PFSK-1 (cell line): ENCODE results near the gene KLHL11.

Source experiments
- FOXP2 ChIP-seq: optimal IDR thresholded peaks from 2 replicates; pipeline ENCODE3; 2011; ENCODE audit warnings: borderline replicate concordance, control low read depth, inconsistent platforms; ENCODE audit not compliant: insufficient read depth; ENCODE audit errors: extremely low read length, extremely low read depth
- POLR2AphosphoS5 ChIP-seq: IDR thresholded peaks from 2 replicates; pipeline ENCODE4 v1.6.1; 2012; ENCODE audit warnings: low read depth, mild to moderate bottlenecking, control low read depth, low read length, moderate library complexity
- SIN3A ChIP-seq: IDR thresholded peaks from 2 replicates; pipeline ENCODE4 v1.6.1; 2012; ENCODE audit warnings: mild to moderate bottlenecking, low read length, moderate library complexity, borderline replicate concordance; ENCODE audit not compliant: insufficient read depth
- TAF1 ChIP-seq: IDR thresholded peaks from 2 replicates; pipeline ENCODE4 v1.6.1; 2012; ENCODE audit warnings: low read length, control low read depth, borderline replicate concordance; ENCODE audit not compliant: insufficient read depth
- TF ChIP-seq, protein P1 (sequence below), 2 experiments: IDR thresholded peaks; 2 replicates each; pipeline versions ENCODE4 v1.6.1 to v1.8.0; 2011 to 2012; ENCODE audit warnings: low read depth in 2 of 2, low read length in 2 of 2, control low read depth in 1 of 2, inconsistent platforms in 1 of 2, mild to moderate bottlenecking in 1 of 2, moderate library complexity in 1 of 2; ENCODE audit not compliant: insufficient read depth in 1 of 2

KLHL11 gene

DNA sequence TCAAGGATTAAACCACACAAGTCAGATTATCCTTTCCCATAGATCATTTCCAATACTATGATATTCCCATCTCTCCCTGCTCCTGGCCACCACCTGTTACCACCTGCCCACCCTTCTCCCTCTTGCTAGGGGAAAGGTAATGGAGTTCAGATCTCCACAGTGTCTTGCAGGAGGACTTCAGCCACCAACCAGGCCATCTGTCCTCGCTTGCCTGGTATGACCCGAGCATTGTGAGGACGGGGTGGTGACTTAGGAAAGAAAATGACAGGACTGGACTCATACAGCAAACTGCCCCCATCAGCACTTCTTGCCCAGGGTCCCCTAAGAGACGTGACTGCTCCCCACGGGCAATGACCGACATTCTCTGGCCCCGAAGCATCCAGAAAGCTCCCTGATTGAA is 41.6 kb downstream of the KLHL11 start:
- no peak for TF ChIP-seq SIN3A
- TF ChIP-seq FOXP2 = no peak
- TF ChIP-seq POLR2AphosphoS5 = peak; percentile 50; the same call in 1 of the 2 replicates
- TF ChIP-seq, protein P1, sequence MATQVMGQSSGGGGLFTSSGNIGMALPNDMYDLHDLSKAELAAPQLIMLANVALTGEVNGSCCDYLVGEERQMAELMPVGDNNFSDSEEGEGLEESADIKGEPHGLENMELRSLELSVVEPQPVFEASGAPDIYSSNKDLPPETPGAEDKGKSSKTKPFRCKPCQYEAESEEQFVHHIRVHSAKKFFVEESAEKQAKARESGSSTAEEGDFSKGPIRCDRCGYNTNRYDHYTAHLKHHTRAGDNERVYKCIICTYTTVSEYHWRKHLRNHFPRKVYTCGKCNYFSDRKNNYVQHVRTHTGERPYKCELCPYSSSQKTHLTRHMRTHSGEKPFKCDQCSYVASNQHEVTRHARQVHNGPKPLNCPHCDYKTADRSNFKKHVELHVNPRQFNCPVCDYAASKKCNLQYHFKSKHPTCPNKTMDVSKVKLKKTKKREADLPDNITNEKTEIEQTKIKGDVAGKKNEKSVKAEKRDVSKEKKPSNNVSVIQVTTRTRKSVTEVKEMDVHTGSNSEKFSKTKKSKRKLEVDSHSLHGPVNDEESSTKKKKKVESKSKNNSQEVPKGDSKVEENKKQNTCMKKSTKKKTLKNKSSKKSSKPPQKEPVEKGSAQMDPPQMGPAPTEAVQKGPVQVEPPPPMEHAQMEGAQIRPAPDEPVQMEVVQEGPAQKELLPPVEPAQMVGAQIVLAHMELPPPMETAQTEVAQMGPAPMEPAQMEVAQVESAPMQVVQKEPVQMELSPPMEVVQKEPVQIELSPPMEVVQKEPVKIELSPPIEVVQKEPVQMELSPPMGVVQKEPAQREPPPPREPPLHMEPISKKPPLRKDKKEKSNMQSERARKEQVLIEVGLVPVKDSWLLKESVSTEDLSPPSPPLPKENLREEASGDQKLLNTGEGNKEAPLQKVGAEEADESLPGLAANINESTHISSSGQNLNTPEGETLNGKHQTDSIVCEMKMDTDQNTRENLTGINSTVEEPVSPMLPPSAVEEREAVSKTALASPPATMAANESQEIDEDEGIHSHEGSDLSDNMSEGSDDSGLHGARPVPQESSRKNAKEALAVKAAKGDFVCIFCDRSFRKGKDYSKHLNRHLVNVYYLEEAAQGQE (IDR thresholded peaks at IDR 0.05; ENCODE audit: insufficient read depth in 1 of 2, low read depth in 2 of 2, low read length in 2 of 2) = no peak
- no peak for TF ChIP-seq TAF1

GRCh38 chr17:41823141-41823524 is 42.1 kb downstream of the KLHL11 start:
- TF ChIP-seq FOXP2 (no peak), SIN3A (0 out of 2 replicates have a peak, but pooled peaks have one; percentile 56), TAF1 (no peak), POLR2AphosphoS5 (no peak; the same call in 1 of the 2 replicates)
- TF ChIP-seq, protein P1 (IDR thresholded peaks at IDR 0.05; ENCODE audit: insufficient read depth in 1 of 2, low read depth in 2 of 2, low read length in 2 of 2) = no peak

DNA sequence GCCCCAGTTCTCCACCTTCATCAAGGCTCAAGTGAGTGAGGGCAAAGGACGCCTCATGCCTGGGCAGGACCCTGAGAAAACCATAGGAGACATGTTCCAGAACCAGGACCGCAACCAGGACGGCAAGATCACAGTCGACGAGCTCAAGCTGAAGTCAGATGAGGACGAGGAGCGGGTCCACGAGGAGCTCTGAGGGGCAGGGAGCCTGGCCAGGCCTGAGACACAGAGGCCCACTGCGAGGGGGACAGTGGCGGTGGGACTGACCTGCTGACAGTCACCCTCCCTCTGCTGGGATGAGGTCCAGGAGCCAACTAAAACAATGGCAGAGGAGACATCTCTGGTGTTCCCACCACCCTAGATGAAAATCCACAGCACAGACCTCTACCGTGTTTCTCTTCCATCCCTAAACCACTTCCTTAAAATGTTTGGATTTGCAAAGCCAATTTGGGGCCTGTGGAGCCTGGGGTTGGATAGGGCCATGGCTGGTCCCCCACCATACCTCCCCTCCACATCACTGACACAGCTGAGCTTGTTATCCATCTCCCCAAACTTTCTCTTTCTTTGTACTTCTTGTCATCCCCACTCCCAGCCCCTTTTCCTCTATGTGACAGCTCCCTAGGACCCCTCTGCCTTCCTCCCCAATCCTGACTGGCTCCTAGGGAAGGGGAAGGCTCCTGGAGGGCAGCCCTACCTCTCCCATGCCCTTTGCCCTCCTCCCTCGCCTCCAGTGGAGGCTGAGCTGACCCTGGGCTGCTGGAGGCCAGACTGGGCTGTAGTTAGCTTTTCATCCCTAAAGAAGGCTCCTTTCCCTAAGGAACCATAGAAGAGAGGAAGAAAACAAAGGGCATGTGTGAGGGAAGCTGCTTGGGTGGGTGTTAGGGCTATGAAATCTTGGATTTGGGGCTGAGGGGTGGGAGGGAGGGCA is 42.7 kb downstream of the KLHL11 start:
- TF ChIP-seq POLR2AphosphoS5 (peak; percentile 76), SIN3A (no peak)

DNA sequence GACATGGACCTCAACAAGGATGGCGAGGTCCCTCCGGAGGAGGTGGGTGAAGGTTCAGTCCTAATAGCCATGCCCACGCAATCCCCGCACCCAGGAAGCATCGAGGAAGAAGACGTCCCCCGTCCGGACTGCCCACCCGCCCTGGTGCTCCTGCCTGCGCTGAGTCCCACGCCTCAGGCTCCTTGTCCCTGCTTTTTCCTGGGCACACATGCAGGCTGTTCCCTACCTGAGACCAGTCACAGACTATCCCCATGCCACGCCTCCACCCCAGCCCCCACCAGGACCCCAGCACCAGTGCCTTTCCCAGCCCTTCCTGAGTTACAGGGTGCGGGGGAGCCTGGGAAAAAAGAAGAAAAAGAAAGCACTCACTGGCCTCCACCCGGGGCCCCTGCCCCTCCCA is 43.4 kb downstream of the KLHL11 start:
- TF ChIP-seq SIN3A (no peak), POLR2AphosphoS5 (no peak), FOXP2 (no peak), TAF1 (no peak)
- TF ChIP-seq, protein P1 (IDR thresholded peaks at IDR 0.05; ENCODE audit: insufficient read depth in 1 of 2, low read depth in 2 of 2, low read length in 2 of 2) = no peak

DNA sequence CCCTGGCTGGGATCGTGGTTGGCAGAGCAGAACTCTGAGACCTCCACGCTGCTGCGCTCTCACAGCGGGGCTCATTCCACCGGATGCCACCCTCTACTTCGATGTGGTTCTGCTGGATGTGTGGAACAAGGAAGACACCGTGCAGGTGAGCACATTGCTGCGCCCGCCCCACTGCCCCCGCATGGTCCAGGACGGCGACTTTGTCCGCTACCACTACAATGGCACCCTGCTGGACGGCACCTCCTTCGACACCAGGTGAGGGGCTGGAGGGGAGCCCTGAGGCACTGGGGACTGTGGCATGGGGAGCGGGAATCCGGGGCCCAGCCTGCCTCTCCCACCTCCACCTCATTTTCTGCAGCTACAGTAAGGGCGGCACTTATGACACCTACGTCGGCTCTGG is 47.2 kb downstream of the KLHL11 start:
- no peak for TF ChIP-seq SIN3A
- TF ChIP-seq TAF1 = no peak
- no peak for TF ChIP-seq POLR2AphosphoS5
- no peak for TF ChIP-seq FOXP2
- TF ChIP-seq, protein P1 (IDR thresholded peaks at IDR 0.05; ENCODE audit: insufficient read depth in 1 of 2, low read depth in 2 of 2, low read length in 2 of 2) = no peak
